ENCODE data around the gene ACOT6.
"Not testable (repeated sequence)": the region's sequence is repeated elsewhere in the genome, so short reads cannot be mapped to it uniquely, and the experiment has no call there.

ACOT6 gene

GRCh38 chr14:73644531-73645247 is 32.4 kb downstream of the ACOT6 start, which contains the start of gene DNAL1:
TSS of gene DNAL1 (plus strand) at chr14:73644986. CDS start at chr14:73645040, 54 bp downstream.
- peak; percentile 90 for DNase-seq (ENCODE audit: low read depth, low spot score)
- peak within 1 kb of the TSS; percentile 92 for H3K4me3 ChIP-seq (ENCODE audit: low read depth, low read length)
- TF ChIP-seq CTCF (IDR thresholded peaks at IDR 0.05; ENCODE audit: low read depth, low read length), result no peak
- in situ Hi-C loops (cut with HindIII; ENCODE audit: low sequenced_read_pairs), result no loop called here

GRCh38 chr14:73645248-73645610 is 32.9 kb downstream of the ACOT6 start:
- TF ChIP-seq CTCF (IDR thresholded peaks at IDR 0.05; ENCODE audit: low read depth, low read length), result no peak
- peak overlapping the region; percentile 92 for H3K4me3 ChIP-seq (ENCODE audit: low read depth, low read length)

GRCh38 chr14:73651005-73651404 is 38.7 kb downstream of the ACOT6 start:
- TF ChIP-seq CTCF (IDR thresholded peaks at IDR 0.05; ENCODE audit: low read depth, low read length), result no peak
- DNase-seq (ENCODE audit: low read depth, low spot score), result no peak
- H3K4me3 ChIP-seq (ENCODE audit: low read depth, low read length), result no peak overlapping the region
- in situ Hi-C loops (cut with HindIII; ENCODE audit: low sequenced_read_pairs), result no loop called here

More at GRCh38 chr14:73645248-73645610, 32.9 kb downstream of the ACOT6 start:
- DNase-seq (ENCODE audit: low read depth, low spot score), result no peak
- in situ Hi-C loops (cut with HindIII; ENCODE audit: low sequenced_read_pairs), result no loop called here

GRCh38 chr14:73655851-73656250 is 43.5 kb downstream of the ACOT6 start:
- in situ Hi-C loops (cut with HindIII; ENCODE audit: low sequenced_read_pairs), result no loop called here
- H3K4me3 ChIP-seq (ENCODE audit: low read depth, low read length), result no peak overlapping the region
- no peak for DNase-seq (ENCODE audit: low read depth, low spot score)
- no peak for TF ChIP-seq CTCF (IDR thresholded peaks at IDR 0.05; ENCODE audit: low read depth, low read length)

GRCh38 chr14:73659202-73659601 is 46.9 kb downstream of the ACOT6 start:
- in situ Hi-C loops (cut with HindIII; ENCODE audit: low sequenced_read_pairs); DNase-seq (ENCODE audit: low read depth, low spot score); H3K4me3 ChIP-seq (ENCODE audit: low read depth, low read length): not testable (repeated sequence)

GRCh38 chr14:73660511-73660910 is 48.2 kb downstream of the ACOT6 start:
- in situ Hi-C loops (cut with HindIII; ENCODE audit: low sequenced_read_pairs), result no loop called here
- no peak for DNase-seq (ENCODE audit: low read depth, low spot score)
- TF ChIP-seq CTCF (IDR thresholded peaks at IDR 0.05; ENCODE audit: low read depth, low read length), result no peak
- H3K4me3 ChIP-seq (ENCODE audit: low read depth, low read length), result no peak overlapping the region

GRCh38 chr14:73661872-73662271 is 49.6 kb downstream of the ACOT6 start:
- in situ Hi-C loops (cut with HindIII; ENCODE audit: low sequenced_read_pairs), result no loop called here
- H3K4me3 ChIP-seq (ENCODE audit: low read depth, low read length), result no peak overlapping the region
- no peak for TF ChIP-seq CTCF (IDR thresholded peaks at IDR 0.05; ENCODE audit: low read depth, low read length)
- peak; percentile 17 for DNase-seq (ENCODE audit: low read depth, low spot score)
